NCI-H2029 treated with DMSO at 0.1 percent for 48 hours (cell line): ENCODE measurements around the gene GPC6.

ENCODE experiments used
- DNase-seq: peaks from one replicate; lab custom pipeline; 2025; lab: John Stamatoyannopoulos, UW

Gene GPC6

DNA sequence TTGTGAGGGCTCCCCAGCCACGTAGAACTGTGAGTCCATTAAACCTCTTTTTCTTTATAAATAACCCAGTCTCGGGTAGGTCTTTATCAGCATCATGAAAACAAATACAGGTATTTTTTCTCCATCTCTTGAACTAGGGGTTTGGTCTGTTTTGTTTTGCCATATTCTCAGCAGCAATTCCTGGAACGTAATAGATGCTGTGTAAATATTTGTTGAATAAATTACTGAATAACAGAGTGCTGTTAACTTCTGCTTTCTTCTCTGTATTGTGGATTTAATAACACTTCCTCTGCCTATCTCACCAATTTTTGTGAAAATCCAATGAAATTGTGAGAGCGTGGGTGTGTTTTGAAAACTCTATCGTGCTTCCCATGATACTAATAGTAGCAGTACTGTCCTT is 823.4 kb downstream of the GPC6 start:
- no peak for DNase-seq

DNA sequence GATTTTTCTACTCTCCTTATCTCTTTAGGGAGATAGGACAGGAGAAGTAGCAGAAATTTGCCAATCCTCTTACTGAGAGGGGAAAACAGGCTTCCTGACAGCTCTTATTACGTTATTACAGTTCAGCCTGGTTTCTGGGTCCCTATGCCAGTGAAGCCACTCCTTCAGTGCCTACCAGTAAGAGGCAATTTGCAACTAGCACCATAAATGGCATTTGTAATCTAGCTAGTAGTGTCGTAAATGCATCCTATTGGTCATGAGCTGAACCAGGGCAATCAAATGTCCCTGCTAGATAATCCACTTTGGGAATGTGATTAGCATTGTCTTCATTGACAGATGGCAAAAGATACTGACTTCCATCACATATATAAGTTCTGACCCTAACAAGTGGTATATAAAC is 824.1 kb downstream of the GPC6 start:
- no peak for DNase-seq

DNA sequence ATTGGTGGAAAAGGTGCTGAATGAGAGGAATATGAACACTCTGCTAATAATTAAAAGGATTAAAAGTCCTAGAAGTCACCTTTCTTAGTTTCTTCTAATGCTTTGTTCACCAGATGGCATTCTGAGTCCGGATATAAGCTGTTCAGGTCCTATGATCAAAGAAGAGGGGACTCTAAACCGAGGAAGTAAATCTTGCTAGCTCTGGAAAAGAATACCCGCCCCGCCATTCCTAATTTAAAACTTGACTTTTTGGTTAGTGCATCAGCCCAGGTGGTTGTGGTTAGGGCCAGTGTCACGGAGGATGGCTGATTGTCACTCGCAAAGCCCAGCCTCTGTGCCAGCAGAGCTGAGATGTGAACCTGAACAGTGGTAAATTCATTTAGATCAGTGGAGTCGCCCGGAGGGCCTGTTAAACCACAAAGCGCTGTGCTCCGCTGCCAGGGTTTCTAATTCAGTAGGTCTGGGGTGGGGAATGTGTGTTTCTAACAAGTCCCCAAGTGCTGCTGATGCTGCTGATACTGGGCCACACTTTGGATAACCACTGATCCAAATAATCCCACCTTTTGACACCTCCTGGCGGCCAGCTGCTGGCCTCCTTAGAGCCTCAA is 827.5 kb downstream of the GPC6 start:
- no peak for DNase-seq

DNA sequence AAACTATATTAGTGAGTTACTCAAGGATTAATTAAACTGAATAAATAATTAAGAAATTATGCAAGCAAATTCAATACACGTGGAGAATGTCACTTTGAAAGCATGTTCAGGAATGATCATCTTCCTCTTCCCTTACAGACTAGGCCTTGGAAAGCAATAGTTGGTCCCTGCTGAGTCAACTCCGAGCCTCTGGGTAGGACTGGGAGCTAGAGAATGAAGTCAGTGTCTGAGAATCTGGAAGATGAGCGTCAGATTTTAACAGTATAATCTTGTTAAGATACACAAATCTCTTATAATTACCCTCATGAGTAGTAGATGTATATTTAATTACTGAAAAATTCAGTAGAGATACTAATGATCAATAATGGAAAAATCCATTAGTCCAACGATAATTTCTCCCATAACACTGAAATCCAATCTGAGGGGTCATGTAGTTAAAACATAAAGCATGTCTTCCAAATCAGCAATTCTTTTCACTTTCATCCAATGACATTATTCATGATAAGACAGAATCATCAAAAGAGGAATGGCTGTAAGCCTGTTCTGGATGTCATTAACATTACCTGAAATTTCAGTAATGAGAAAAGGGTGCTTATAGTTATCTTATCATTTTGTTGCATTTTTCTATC is 829.9 kb downstream of the GPC6 start:
- DNase-seq, result no peak

DNA sequence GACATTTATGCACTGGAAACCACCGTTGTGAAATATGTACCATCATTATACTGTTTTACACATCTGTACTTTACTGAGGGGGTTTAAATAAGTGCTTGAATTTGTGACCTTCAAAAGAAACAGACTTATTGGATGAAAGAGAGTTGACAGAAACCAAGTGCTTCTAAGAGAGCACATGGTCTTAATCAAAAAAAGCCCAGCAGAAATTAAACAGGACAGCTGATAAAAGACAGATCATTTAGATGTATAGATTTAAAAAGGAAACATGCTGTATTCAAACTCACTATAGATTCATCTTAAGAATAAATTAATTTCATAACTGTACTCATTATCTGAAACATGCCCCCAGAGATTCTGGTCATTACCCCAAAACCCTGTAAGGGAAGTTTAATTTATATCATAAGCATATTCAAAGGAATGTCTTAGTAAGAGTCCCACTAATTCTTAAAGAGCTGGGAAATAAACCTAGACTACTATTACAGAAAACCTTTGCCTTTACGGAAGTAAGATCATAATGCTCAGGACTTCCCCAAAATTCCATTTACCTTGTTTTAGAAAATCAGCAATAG is 831.1 kb downstream of the GPC6 start:
- DNase-seq, result no peak

DNA sequence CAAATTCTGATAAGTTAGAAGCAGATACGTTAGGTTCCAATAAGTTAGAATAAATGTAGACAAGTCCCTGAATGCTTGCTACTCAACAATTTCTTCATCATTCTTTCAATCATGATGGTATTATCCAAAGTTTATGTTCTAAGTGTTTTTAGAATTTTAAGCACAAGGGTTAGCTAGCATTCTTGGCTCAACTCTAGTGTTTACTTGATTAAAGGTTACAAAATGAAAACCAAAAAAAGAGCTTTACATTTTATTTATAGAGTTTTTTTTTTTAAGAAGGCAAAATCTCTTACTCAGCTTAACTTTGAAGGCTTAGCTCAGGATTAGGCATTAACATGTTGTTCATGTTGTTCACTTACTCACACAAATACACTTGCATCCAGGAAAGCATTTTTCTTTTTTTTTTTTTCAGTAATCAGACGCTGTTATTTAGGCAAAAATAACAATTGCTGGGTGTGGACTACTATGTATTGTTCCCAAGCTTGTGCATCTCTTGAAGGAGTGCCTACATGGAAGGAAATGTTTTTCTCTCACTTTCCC is 832.3 kb downstream of the GPC6 start:
- no peak for DNase-seq

DNA sequence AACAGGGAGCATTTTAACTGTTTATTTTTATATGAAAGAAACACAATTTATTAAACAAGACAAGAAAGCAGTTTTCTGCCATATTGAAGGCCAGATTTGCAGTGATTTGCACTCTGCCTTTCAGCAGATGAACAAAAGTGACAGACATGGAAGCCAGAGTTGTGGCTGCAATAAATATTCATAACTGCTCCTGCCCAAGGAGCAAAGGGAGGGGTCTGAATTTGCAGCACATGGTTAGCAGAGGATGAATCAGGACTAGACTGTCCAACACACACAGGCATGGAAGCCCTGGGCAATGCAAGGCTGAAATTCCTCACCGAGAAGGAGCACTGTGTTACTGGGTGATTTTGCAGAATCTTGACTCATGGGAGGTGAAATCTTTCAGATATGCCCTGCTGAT is 834.7 kb downstream of the GPC6 start:
- no peak for DNase-seq

DNA sequence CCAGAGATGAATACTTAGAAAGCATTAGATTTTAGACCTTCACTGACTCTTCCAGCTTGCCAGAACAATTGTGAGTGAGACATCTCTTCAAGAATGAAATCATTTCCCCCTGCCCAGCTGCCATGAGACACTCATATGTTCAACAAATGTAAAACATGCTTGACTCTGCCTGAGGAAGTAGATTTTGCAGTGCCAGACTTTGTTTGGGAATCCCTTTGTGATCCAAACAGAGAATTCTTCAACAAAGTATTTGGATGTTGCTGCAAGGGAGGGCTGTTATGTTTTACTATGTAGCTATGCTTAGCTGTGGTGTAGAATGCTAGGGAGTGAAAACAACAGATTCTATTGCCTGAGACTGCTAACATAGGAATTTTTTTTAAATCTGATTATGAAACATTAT is 836.5 kb downstream of the GPC6 start:
- no peak for DNase-seq

DNA sequence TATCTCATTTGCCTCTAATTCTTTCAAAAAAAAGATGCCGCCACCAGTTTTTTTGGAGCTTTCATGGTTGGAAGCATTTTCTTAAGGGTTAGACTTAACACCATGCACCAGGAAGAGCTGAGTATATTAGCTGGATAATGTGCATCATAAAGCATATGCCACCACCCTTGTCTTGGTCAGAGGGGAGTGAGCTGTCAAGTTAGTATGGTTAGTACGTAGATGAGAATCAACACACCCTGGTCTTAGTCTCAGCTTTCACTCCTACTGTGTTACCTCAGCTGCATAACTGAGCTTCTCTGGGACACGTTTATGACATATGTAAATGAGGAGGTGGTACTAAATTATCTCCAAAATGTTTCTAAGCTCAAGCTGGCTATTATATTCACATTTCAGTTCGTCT is 837.2 kb downstream of the GPC6 start:
- no peak for DNase-seq

DNA sequence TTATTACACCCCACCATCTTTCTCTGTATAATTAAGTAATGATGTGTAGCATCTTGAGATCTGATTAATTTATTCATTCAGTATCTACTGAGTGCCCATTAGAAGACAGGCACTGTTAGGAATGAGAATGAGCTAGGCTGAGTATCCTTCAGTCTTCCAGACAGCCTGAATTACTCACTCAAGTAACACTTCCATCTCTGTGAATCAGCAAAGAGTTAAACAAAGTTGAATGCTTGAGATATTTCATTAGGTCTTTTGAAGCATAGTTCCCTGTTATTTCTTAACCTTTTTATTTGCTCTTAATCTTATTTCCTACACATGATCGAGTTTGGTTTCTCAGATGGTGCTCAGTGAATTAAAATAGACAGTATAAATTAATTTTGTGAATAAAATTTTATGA is 839.1 kb downstream of the GPC6 start:
- no peak for DNase-seq

DNA sequence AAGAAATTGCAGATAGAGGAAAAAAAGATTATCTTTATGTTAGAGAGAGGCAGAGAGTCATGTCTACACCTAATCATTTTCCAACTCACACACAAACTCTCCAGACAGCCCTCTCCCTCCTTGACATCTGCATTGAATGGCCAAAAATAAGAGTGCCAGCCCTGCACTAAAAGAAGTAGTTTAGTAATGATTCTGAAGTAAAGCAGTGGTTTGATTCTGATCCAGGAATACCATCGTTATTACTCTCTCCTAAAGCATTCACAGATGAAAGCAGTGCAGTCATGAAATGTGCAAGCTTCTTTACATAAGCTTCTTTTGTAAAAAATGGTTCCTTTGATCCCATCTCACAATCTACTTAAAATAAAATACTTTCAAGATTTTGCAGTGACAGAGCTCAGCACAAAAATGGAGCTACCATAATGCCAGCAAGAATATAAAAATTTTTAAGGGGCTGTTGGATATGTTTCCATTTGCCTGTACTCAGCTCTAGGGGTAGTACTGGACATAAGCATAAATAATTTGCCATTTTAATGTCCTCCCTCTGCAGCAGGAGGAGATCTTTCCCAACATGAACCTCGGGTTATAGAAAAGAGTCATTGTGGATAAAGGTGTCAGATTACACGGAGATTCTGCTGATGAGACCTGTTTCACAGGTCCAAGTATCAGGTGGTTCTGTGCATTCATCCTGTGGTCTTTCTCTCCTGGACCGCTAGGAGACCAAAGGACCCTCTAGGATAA is 846.6 kb downstream of the GPC6 start:
- DNase-seq, result no peak

DNA sequence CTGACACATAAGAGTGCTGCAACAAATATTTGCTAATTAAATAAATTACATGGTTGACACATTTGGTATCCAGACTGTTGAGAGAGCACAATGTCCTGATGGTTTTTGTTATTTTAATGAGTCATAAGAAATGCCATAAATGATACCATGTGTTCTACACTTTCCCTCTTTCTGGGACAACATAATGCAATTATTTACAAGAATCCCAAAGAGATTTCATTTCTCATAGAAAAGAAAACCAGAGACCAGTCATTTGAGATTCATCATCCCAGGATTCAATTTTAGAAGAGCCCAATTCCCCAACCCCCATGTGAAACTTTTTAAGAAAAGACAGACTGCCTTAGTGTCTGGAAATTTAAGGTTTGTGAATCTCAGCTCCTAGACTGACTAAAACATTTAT is 853.3 kb downstream of the GPC6 start:
- no peak for DNase-seq

DNA sequence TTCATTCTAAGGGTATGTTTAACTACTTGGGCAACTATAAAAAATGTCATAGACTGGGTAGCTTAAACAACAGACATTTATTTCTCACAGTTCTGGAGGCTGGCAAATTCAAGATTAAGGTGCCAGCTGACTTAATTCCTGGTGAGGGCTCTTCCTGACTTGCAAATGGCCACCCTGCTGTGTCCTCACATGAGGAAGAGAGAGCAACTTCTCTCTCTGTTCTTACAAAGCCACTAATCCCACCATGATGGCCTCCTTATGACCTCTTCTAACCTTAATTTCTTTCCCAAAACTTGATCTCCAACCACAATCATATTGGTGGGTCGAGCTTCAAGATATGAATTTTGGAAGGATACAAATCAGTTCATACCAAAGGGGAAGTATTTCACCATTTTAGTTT is 853.9 kb downstream of the GPC6 start:
- DNase-seq, result no peak

DNA sequence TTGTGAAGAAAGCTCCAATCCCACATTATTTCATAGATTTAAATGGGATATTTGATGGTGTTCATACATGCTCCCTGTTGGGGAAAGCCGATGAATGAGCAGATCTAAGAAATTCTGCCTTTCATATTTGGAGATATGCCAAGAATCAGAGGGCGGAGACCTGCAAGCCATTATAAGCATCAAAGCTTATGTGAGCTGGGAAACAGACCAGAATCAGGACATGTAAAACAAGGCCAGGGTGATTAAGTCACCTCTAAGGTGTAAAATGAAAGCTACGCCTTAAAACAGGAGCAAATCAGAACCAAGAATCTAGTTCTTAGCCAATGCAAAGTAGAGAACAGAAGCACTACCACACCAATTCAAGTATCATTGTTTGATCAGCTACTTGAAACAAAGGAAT is 860.5 kb downstream of the GPC6 start:
- DNase-seq, result no peak

DNA sequence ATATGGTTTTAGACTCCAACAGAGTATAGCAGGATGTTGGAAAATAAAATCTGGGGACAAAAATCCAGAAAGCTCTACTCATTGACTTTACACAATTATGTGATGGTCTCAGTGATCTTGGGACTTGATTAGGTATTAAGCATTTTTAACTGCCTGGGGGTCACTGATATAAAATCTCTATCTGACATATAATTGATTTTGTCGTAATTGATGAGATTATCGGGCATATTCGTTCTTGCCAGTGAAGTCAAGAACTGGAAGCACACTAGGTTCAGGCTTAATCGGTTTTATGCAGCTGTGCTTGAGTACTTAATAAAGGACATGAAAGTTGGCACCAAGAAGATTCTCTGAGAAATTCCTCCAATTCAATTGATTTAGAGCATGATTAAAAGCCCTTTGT is 862.1 kb downstream of the GPC6 start:
- no peak for DNase-seq

DNA sequence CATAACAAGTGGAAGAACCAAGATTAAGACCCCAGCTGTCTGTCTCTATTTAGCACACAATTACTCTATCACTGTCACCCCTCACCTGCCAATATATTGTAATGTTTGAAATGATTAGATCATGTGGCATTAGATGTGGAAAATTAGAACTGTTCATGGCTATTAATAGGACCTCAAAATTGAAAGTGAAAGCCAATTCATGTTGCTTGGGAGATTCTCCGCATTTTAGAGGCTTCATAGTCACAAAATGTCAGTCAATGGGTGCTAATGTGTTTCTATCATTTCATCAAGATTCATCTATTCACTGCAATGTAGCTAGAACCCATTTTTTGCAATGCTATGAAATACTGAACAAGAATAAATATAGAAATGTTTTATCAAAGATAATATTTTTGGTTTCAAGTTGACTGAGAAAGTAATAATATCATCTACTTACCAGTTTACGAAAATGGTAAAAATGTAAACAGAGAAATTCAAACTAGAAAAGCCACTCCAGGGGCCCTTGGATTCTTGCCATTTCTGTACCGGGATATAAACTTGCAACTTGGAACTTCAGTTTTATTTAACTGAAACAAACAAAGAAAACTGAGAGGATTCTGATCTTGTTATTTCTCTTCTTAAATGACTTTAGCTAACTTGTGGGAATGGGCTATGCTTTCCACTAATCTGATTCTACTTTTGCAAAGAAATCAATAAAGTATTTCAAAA is 864.3 kb downstream of the GPC6 start:
- DNase-seq, result no peak

DNA sequence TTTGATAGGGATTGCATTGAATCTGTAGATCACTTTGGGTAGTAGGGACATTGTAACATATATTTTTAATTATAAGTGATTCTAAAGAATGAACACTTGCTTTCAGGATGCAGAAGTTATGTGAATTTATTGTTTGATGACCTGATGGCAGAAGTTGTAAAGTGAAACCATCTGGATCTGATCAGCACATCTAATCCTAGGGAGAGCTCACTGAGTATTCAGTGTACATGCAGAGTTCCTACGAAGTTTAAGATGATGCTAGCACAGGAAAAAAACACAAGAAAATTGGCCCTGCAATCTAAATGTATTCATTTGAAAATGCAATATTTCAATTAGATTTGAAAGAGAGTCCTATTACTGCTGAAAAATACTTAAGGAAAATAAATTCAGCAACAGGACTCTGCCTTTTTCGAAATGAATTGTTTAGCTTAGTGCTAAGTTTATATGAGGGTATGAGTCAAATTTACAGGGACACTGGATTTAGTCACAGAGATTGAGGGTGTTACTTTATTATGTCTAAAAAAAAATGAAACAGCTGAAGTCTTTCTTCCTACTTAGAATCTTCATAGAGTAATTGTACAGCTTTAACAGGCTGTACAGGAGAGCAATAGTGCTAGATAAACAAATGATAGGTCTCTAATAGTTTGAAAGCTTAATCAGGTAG is 867.2 kb downstream of the GPC6 start:
- DNase-seq, result no peak

DNA sequence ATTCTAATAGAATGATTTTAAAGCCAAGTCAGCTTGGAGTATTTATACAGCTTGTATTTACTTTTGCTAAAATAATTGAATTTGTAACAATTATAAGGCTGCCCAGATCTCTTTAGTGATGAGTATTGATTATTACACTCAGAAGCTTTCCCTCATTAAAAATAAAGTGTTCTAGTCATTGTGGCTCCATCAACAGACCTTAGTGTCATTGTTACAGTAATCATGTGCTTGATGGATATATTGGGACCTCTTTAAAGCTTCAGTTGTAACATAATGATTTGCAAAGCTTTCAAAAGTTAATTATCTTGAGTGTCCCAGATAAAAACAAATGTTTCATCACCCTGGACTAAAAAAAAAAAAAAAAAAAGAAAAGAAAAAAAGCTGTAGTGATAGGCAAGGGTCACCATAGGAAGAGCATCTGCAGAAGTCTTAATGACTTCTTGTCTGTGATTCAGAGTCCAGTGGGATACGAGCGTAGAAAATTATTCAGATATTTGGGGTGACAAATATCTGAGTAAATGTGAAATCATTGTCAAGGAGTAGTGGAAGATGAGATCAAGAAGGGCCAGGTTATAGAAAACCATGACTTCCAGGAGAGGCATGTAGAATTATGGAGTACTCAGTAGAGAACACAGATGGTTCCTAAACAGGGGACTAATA is 883.2 kb downstream of the GPC6 start:
- DNase-seq, result no peak

DNA sequence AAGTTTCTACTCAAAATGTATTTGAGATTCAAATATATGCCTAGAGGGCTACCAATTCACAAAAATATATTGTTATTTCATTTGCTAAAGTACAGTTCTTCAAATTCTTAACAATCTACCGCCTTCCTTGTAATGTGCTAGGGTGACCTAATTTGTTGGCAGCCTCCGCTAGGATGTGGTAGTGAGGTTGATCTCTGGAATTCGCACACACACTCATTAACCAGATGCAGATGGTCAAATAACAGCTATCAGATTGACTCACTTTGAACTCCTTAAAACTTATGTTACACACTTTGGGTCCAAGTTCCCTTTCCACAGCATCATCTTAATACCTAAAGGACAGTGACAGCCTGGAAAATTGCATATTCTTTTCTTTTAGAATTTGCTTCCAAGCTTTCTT is 885.6 kb downstream of the GPC6 start:
- no peak for DNase-seq

DNA sequence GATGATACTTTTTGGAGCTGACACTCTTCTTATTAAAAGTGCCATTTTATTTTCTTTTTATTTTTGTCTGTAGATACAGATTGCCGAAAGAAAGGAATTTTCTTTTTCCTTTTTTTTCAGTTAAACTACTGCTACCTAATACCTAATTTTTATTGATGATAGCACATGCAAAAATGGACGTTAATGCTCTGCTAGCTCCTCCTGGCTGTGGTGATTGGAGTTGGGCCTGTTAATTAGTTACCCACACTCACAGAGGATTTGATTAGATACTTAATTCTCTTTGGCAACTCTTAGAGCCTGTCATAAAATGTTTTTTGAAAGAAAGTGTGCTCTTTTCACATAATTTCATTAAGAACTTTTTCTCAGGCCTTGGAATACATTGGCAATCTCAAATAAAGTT is 886.1 kb downstream of the GPC6 start:
- no peak for DNase-seq

DNA sequence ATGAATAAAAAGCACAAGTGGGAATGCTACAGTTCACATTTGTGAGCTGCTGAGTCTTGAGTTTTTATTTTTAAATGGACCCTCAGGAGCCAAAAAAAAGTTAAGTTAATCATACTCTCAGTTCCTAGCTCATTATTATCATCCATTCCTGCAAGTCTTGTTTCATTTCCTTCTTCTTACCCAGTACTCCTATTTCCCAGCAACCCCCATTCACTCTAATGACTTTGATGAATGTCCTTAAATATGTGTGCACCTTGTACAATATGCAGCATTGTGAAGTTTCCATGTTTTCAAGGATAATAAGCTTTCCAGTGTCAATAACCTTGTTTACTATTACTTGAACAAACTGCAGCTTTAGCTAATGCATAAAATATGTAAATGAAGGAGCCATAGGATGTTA is 886.6 kb downstream of the GPC6 start:
- no peak for DNase-seq
